H1 (cell line): ENCODE data around the gene SLC2A14. TPM values are rescaled to one million over a fixed set of nuclear protein-coding genes. Genes with fewer than 3 reads are reported as not detected.

ENCODE experiments used
- CHD1 ChIP-seq: IDR thresholded peaks from 2 replicates; pipeline ENCODE4 v1.6.1; 2012; ENCODE audit warnings: low read depth, low read length, improper control_type of control experiment
- CHD7 ChIP-seq: fragments of 300-600 bp; sonication (generic); IDR thresholded peaks from 2 replicates; pipeline ENCODE4 v1.7.1; 2012; ENCODE audit warnings: low read length, moderate library complexity, mild to moderate bottlenecking, inconsistent platforms; ENCODE audit not compliant: insufficient replicate concordance
- polyA plus RNA-seq, 7 experiments: library from polyadenylated mRNA; depleted of rRNA in 3 of 7; stranded (reverse) in 5 of 7; unstranded in 2 of 7; fragments of >200 nt in 5 of 7; fragments of 200-250 nt in 2 of 7; gene quantifications; 1 replicate in 5 of 7; 2 replicates in 1 of 7; 4 replicates in 1 of 7; pipeline versions ENCODE4 v1.2.1 to v1.2.3, GENCODE V29; 2011 to 2013; ENCODE audit warnings: missing spikeins in 2 of 7, mixed read lengths in 2 of 7
- total RNA-seq: library from RNA; stranded (reverse); fragmentation: NEBNext Ultra II Directional; extraction: Animal tissue kit (Norgen Biotek cat#: 25700); gene quantifications from 2 replicates; pipeline ENCODE4 v1.2.1, GENCODE V29; 2021

The SLC2A14 gene
- total and polyA plus RNA-seq, 2 of the 8 experiments (the other 6 are each of a cell fraction or from before 2014, with no cell fraction given) = 11.1 to 19.3 TPM

GRCh38 chr12:7781274-7781673, 91.4 kb downstream of the SLC2A14 start (continued):
- no peak for TF ChIP-seq CHD7
- no peak for TF ChIP-seq CHD1
